OCI-LY1 (cell line): Measurements from ENCODE around the gene TRIM46.

ENCODE experiments used
- H2AFZ ChIP-seq: fragments of 200-600 bp; sonication (generic), shearing (Covaris generic); 2 replicates; pipeline ENCODE4 v1.6.0; 2014; ENCODE audit warnings: antibody characterized with exemption, mild to moderate bottlenecking, low read length
- H3F3A ChIP-seq: fragments of 200-600 bp; sonication (generic), shearing (Covaris generic); 2 replicates; pipeline ENCODE4 v1.6.0; 2014; ENCODE audit warnings: mild to moderate bottlenecking, antibody characterized with exemption, low read length, moderate library complexity; ENCODE audit not compliant: insufficient read depth
- H3K27ac ChIP-seq: fragments of 200-600 bp; sonication (generic); 2 replicates; pipeline ENCODE4 v1.5.1; 2014; ENCODE audit warnings: low read length, mixed run types, mild to moderate bottlenecking, low read depth; ENCODE audit not compliant: poor library complexity, severe bottlenecking
- H3K27me3 ChIP-seq: fragments of 200-600 bp; sonication (generic); 2 replicates; pipeline ENCODE4 v1.6.0; 2014; ENCODE audit warnings: antibody characterized with exemption, mild to moderate bottlenecking, low read length, moderate library complexity; ENCODE audit not compliant: insufficient read depth
- H3K36me3 ChIP-seq: fragments of 200-600 bp; sonication (generic); 2 replicates; pipeline ENCODE4 v1.6.1; 2014; ENCODE audit warnings: mild to moderate bottlenecking, antibody characterized with exemption, low read length, moderate library complexity, mixed read lengths; ENCODE audit not compliant: insufficient read depth
- H3K4me1 ChIP-seq: fragments of 200-600 bp; sonication (generic); 2 replicates; pipeline ENCODE4 v1.5.1; 2014; ENCODE audit warnings: mild to moderate bottlenecking, low read length, moderate library complexity; ENCODE audit not compliant: insufficient read depth, severe bottlenecking
- H3K4me2 ChIP-seq: fragments of 200-600 bp; sonication (generic), shearing (Covaris generic); 2 replicates; pipeline ENCODE4 v1.6.1; 2014; ENCODE audit warnings: low read length
- H3K4me3 ChIP-seq: fragments of 200-600 bp; sonication (generic); 2 replicates; pipeline ENCODE4 v1.5.1; 2014; ENCODE audit warnings: low read length, low read depth, mild to moderate bottlenecking, mixed read lengths; ENCODE audit not compliant: poor library complexity, severe bottlenecking
- H3K79me2 ChIP-seq: fragments of 200-600 bp; shearing (Covaris generic); 2 replicates; pipeline ENCODE4 v1.6.1; 2016; ENCODE audit warnings: mixed run types, low read length, mixed read lengths; ENCODE audit not compliant: insufficient read depth
- H3K9ac ChIP-seq: fragments of 200-600 bp; sonication (generic), shearing (Covaris generic); 2 replicates; pipeline ENCODE4 v1.6.1; 2014; ENCODE audit warnings: mild to moderate bottlenecking, low read length, mixed read lengths
- H3K9me2 ChIP-seq: fragments of 200-600 bp; sonication (generic), shearing (Covaris generic); 2 replicates; pipeline ENCODE4 v1.6.1; 2014; ENCODE audit warnings: low read depth, mild to moderate bottlenecking, low read length, mixed read lengths
- H3K9me3 ChIP-seq: fragments of 200-600 bp; shearing (Covaris generic); 2 replicates; pipeline ENCODE4 v1.6.1; 2014; ENCODE audit warnings: low read length, mixed read lengths
- H4K20me1 ChIP-seq: fragments of 200-600 bp; sonication (generic), shearing (Covaris generic); 2 replicates; pipeline ENCODE4 v1.6.0; 2016; ENCODE audit warnings: mild to moderate bottlenecking, low read length; ENCODE audit not compliant: insufficient read depth
- EZH2 ChIP-seq: fragments of 200-600 bp; sonication (generic), shearing (Covaris generic); IDR thresholded peaks from 2 replicates; pipeline ENCODE4 v1.8.0; 2017; ENCODE audit warnings: borderline replicate concordance, mixed run types, mild to moderate bottlenecking, antibody characterized with exemption, low read length, moderate library complexity, mixed read lengths
- TF ChIP-seq, protein P1 (sequence below): fragments of 200-600 bp; sonication (generic), shearing (Covaris generic); IDR thresholded peaks from 2 replicates; pipeline ENCODE4 v1.5.1; 2017; ENCODE audit warnings: mild to moderate bottlenecking, antibody characterized with exemption, low read length, moderate library complexity, mixed read lengths

TRIM46 gene

DNA sequence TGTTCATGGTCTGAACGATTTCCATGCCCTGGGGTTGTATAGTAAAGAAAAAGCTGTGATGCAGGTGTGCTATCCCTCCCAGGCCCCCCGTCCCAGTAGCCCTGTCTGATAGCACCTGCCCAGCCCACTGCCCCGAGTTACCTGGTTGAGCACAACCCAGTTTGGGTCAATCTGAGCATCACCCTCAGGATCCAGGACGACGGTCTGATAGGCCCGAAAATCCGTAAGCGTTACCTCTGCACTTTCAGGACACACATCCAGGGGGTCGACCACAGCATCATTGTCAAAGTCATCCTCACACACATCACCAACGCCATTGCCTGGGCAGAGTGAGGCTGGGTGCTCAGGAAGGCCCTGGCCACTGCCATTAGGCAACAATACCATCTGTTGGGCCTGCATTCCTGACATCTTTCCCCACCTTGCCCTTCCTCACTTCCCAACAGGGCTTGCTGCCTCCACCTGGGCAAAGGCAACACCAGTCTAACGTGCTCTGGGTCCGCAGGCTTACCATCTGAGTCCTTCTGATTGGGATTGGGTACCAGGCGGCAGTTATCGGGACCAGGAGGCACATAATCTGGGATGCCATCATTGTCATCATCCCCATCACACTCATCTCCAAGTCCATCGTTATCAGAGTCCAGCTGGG, 24.4 kb downstream of the TRIM46 start:
- Histone ChIP-seq H3K4me1 (peaks cover 20% of the 10 kb centered on the region), H3F3A (no peaks in the 10 kb centered on the region), H3K9ac (no peak overlapping the region), H3K79me2 (no peaks in the 10 kb centered on the region), H3K27ac (no peak overlapping the region), H2AFZ (no peak overlapping the region), H3K9me3 (no peaks in the 10 kb centered on the region), H4K20me1 (no peaks in the 10 kb centered on the region), H3K36me3 (no peaks in the 10 kb centered on the region), H3K27me3 (no peaks in the 10 kb centered on the region; the same call in 1 of the 2 replicates), H3K4me3 (no peak overlapping the region), H3K4me2 (no peak overlapping the region), H3K9me2 (no peaks in the 10 kb centered on the region)
- TF ChIP-seq, protein P1, sequence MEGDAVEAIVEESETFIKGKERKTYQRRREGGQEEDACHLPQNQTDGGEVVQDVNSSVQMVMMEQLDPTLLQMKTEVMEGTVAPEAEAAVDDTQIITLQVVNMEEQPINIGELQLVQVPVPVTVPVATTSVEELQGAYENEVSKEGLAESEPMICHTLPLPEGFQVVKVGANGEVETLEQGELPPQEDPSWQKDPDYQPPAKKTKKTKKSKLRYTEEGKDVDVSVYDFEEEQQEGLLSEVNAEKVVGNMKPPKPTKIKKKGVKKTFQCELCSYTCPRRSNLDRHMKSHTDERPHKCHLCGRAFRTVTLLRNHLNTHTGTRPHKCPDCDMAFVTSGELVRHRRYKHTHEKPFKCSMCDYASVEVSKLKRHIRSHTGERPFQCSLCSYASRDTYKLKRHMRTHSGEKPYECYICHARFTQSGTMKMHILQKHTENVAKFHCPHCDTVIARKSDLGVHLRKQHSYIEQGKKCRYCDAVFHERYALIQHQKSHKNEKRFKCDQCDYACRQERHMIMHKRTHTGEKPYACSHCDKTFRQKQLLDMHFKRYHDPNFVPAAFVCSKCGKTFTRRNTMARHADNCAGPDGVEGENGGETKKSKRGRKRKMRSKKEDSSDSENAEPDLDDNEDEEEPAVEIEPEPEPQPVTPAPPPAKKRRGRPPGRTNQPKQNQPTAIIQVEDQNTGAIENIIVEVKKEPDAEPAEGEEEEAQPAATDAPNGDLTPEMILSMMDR: no peak
- no peak for TF ChIP-seq EZH2

DNA sequence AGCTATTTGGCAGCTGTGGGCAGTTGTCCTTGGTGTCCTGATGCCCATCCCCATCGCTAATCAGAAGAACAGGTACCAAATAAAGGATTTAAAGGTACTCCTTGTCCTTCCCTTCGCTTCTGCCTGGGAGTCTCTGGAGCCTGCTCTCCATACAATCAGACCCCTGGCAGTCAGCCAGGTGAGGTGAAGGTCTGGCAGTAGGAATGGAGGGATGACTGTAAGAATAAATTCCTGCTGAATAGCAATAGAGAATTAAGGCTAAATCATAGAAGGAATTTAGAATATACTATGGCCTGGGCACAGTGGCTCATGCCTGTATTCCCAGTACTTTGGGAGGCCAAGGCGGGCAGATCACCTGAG, 24.9 kb downstream of the TRIM46 start:
- Histone ChIP-seq H3F3A (no peaks in the 10 kb centered on the region), H3K9ac (no peak overlapping the region), H3K9me2 (no peaks in the 10 kb centered on the region), H3K27ac (no peak overlapping the region), H3K4me1 (peaks cover 15% of the 10 kb centered on the region), H3K4me3 (no peak overlapping the region), H2AFZ (no peak overlapping the region), H3K27me3 (no peaks in the 10 kb centered on the region; the same call in 1 of the 2 replicates), H3K79me2 (no peaks in the 10 kb centered on the region), H4K20me1 (no peaks in the 10 kb centered on the region), H3K4me2 (no peak overlapping the region), H3K36me3 (no peaks in the 10 kb centered on the region), H3K9me3 (no peaks in the 10 kb centered on the region)
- TF ChIP-seq, protein P1: no peak
- no peak for TF ChIP-seq EZH2

DNA sequence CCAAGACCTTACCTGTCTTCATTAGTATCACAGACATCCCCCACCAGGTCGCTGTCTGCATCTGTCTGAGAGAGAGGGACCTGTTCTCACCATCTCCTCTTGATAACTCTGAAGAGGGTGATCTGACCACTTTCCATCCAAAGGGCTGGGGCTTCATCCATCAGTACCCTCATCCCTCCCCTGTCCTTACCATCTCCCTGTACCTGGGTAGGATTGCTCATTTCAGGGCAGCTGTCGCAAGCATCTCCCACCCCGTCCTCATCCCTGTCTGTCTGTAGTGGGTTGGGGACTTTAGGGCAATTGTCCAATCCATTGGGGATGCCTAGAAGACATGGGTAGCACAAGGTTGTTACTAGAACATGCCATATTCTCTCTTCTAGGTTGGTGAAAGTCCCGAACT, 26.1 kb downstream of the TRIM46 start:
- no peaks in the 10 kb centered on the region for H3K79me2 ChIP-seq
- H3F3A ChIP-seq: no peaks in the 10 kb centered on the region
- H3K9me2 ChIP-seq: no peaks in the 10 kb centered on the region
- H3K4me3 ChIP-seq: no peak overlapping the region
- H3K9ac ChIP-seq: no peak overlapping the region
- no peak overlapping the region for H2AFZ ChIP-seq
- peaks cover 2% of the 10 kb centered on the region for H3K4me1 ChIP-seq
- TF ChIP-seq, protein P1: no peak
- TF ChIP-seq EZH2: no peak
- no peak overlapping the region for H3K4me2 ChIP-seq
- no peaks in the 10 kb centered on the region; the same call in 1 of the 2 replicates for H3K27me3 ChIP-seq
- no peaks in the 10 kb centered on the region for H3K36me3 ChIP-seq
- H3K27ac ChIP-seq: no peak overlapping the region
- no peaks in the 10 kb centered on the region for H3K9me3 ChIP-seq
- H4K20me1 ChIP-seq: no peaks in the 10 kb centered on the region
